Smooth muscle cell (in vitro differentiated cells): ENCODE measurements around the gene CSAG1. TPM values are rescaled to one million over a fixed set of nuclear protein-coding genes. Genes with fewer than 3 reads are reported as not detected.
"Not testable (repeated sequence)": the region's sequence is repeated elsewhere in the genome, so short reads cannot be mapped to it uniquely, and the experiment has no call there.

Experiments
- DNase-seq: peaks from one replicate; lab custom pipeline; 2025; ENCODE audit not compliant: unreplicated experiment; lab: John Stamatoyannopoulos, UW
- H2AFZ ChIP-seq: fragments of 200-600 bp; sonication (generic); 2 replicates; pipeline ENCODE4 v1.6.0; 2016; ENCODE audit warnings: antibody characterized with exemption, low read depth, mild to moderate bottlenecking
- H3F3A ChIP-seq: fragments of 200-600 bp; sonication (generic); 2 replicates; pipeline ENCODE4 v1.6.0; 2017; ENCODE audit warnings: antibody characterized with exemption, low read depth
- H3K27ac ChIP-seq: fragments of 200-600 bp; sonication (generic); 2 replicates; pipeline ENCODE4 v1.5.1; 2016; ENCODE audit warnings: low read depth, mild to moderate bottlenecking
- H3K27me3 ChIP-seq: fragments of 200-600 bp; sonication (generic); 2 replicates; pipeline ENCODE4 v1.6.1; 2016; ENCODE audit warnings: low read depth, mild to moderate bottlenecking
- H3K36me3 ChIP-seq: fragments of 200-600 bp; sonication (generic); 2 replicates; pipeline ENCODE4 v1.5.1; 2016; ENCODE audit warnings: low read depth
- H3K4me1 ChIP-seq: fragments of 200-600 bp; sonication (generic); 2 replicates; pipeline ENCODE4 v1.5.1; 2016; ENCODE audit warnings: low read depth
- H3K4me2 ChIP-seq: fragments of 200-600 bp; sonication (generic); 2 replicates; pipeline ENCODE4 v1.6.0; 2016; ENCODE audit warnings: mild to moderate bottlenecking
- H3K4me3 ChIP-seq: fragments of 200-600 bp; sonication (generic); 2 replicates; pipeline ENCODE4 v1.5.1; 2016; ENCODE audit warnings: mild to moderate bottlenecking
- H3K79me2 ChIP-seq: fragments of 200-600 bp; sonication (generic); 2 replicates; pipeline ENCODE4 v1.6.0; 2016; ENCODE audit warnings: low read depth, mild to moderate bottlenecking
- H3K9ac ChIP-seq: fragments of 200-600 bp; sonication (generic); 2 replicates; pipeline ENCODE4 v1.6.0; 2016; ENCODE audit warnings: low read depth
- H3K9me3 ChIP-seq: fragments of 200-600 bp; sonication (generic); replicated peaks from 2 replicates; pipeline ENCODE4 v1.5.1; 2016; ENCODE audit warnings: low read depth
- H4K20me1 ChIP-seq: fragments of 200-600 bp; sonication (generic); 2 replicates; pipeline ENCODE4 v1.6.0; 2016; ENCODE audit warnings: low read depth
- WGBS: methylation state at CpG from one replicate; pipeline ENCODE4 v1.1.7; 2016; ENCODE audit warnings: low lambda C conversion rate; 5-methylcytosine and 5-hydroxymethylcytosine counted together
- polyA plus RNA-seq: library from polyadenylated mRNA; unstranded; fragments of >200 nt; fragmentation: Nextera tagmentation; extraction: Ambion mirVana; gene quantifications from 2 replicates; pipeline ENCODE4 v1.2.1, GENCODE V29; 2016
- total RNA-seq: library from RNA; depleted of rRNA; stranded (reverse); fragments of >200 nt; gene quantifications from 2 replicates; pipeline ENCODE4 v1.2.3, GENCODE V29; 2014

The CSAG1 gene
- total and polyA plus RNA-seq, 2 experiments from 2014 or later, result not detected

DNA sequence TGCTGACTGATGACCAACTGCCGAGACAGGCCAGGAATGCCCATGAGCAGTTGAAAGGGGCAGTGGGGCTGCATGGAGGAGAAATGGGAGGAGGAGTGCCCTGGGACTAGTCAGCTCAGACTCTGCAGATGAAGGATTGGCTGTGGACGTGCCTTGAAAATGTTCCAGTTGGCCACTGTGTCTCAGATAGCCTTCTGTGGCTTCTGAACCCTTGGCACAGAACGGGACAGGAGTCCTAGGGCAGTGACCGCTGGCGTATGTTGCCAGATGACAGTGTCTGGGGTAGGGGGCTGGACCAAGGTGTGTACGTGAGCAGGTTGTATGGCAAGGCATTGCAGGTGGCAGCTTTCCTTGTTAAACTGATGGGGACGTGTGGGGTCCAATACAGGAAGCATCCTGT is 27.0 kb downstream of the CSAG1 start:
- not testable (repeated sequence) for H3K79me2 ChIP-seq, DNase-seq, H3K4me2 ChIP-seq, H3K27me3 ChIP-seq, H3K9me3 ChIP-seq, H3K4me1 ChIP-seq, H3K36me3 ChIP-seq, H3F3A ChIP-seq, H3K9ac ChIP-seq, H4K20me1 ChIP-seq, H2AFZ ChIP-seq, H3K4me3 ChIP-seq, H3K27ac ChIP-seq
- 90% methylated on average over 4 of the region's 7 CpGs for WGBS

- H3K27ac ChIP-seq, H4K20me1 ChIP-seq, H3K27me3 ChIP-seq, H3F3A ChIP-seq, H3K9ac ChIP-seq, H3K79me2 ChIP-seq, H3K4me2 ChIP-seq, DNase-seq, H3K9me3 ChIP-seq, H2AFZ ChIP-seq, H3K4me3 ChIP-seq, H3K4me1 ChIP-seq, H3K36me3 ChIP-seq: not testable (repeated sequence)
- WGBS, result 84% methylated on average over 4 of the region's 5 CpGs
These were observed 33.1 kb downstream of the CSAG1 start for GRCh38 chrX:152700390-152700789.

GRCh38 chrX:152697952-152698931 is 35.3 kb downstream of the CSAG1 start, which contains the start of gene MAGEA3:
TSS of gene MAGEA3 (plus strand) at chrX:152698794. CDS start at chrX:152700833, 2,039 bp downstream.
- no CpG with 5 or more reads among the region's 34 CpGs for WGBS
- not testable (repeated sequence) for H3K79me2 ChIP-seq, H3K27ac ChIP-seq, H3K36me3 ChIP-seq, H3K27me3 ChIP-seq, H3K9me3 ChIP-seq, H2AFZ ChIP-seq, H3K9ac ChIP-seq, DNase-seq, H3K4me2 ChIP-seq, H3K4me3 ChIP-seq, H3K4me1 ChIP-seq, H3F3A ChIP-seq, H4K20me1 ChIP-seq

DNA sequence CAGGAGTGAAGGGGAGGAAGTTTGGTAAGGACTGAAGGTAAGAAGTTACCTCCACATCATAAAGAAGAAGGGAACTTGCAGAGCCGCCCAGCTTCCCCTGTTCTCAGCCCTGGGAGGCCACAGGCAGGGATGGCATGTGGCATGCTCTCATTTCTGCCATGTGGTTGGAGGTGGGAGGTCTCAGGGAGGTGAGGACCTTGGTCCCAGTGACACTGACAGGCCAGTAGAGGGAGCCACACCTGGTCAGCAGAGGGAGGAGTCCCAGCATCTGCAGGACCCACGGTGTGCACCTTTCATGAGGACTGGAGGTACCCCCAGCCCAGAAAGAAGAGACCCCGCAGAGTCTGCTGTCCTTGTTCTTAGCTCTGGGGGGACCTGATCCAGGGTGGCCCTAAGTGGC is 52.5 kb downstream of the CSAG1 start:
- H3K4me1 ChIP-seq, H3K9ac ChIP-seq, H3K4me2 ChIP-seq, H3K79me2 ChIP-seq, H3K9me3 ChIP-seq, H3K27ac ChIP-seq, H3K4me3 ChIP-seq, DNase-seq, H3F3A ChIP-seq, H3K36me3 ChIP-seq, H4K20me1 ChIP-seq, H2AFZ ChIP-seq, H3K27me3 ChIP-seq: not testable (repeated sequence)
- no CpG with 5 or more reads among the region's 3 CpGs for WGBS

Other genes with a start within 250 kb of the CSAG1 start
- 2.6 and 2.7 TPM in 2 replicates for gene GABRQ, start 95.8 kb downstream of the CSAG1 start, total RNA-seq
- gene GABRQ, start 95.8 kb downstream of the CSAG1 start, polyA plus RNA-seq, result 1.3 and 1.7 TPM in 2 replicates
- not detected in 2 replicates for gene MAGEA3, start 34.9 kb downstream of the CSAG1 start, total RNA-seq
- not detected in 2 replicates for gene MAGEA3, start 34.9 kb downstream of the CSAG1 start, polyA plus RNA-seq
- not detected in 2 replicates for gene CSAG2, start 24.4 kb downstream of the CSAG1 start, total RNA-seq
- not detected in 2 replicates for gene CSAG2, start 24.4 kb downstream of the CSAG1 start, polyA plus RNA-seq
- gene MAGEA2B, start 19.1 kb downstream of the CSAG1 start, total RNA-seq, result not detected in 2 replicates
- 0.54 TPM in 1 of 2 replicates, not detected in the other for gene MAGEA2B, start 19.1 kb downstream of the CSAG1 start, polyA plus RNA-seq
- gene MAGEA12, start within 50 bp of the CSAG1 start, total RNA-seq, result not detected in 2 replicates
- not detected in 2 replicates for gene MAGEA12, start within 50 bp of the CSAG1 start, polyA plus RNA-seq
- not detected in 2 replicates for gene MAGEA2, start 20.1 kb upstream of the CSAG1 start, total RNA-seq
- gene MAGEA2, start 20.1 kb upstream of the CSAG1 start, polyA plus RNA-seq, result not detected in 2 replicates
- not detected in 2 replicates for gene CSAG3, start 25.5 kb upstream of the CSAG1 start, total RNA-seq
- gene CSAG3, start 25.5 kb upstream of the CSAG1 start, polyA plus RNA-seq, result 0.32 TPM in 1 of 2 replicates, not detected in the other
- not detected in 2 replicates for gene MAGEA6, start 36.0 kb upstream of the CSAG1 start, total RNA-seq
- not detected in 2 replicates for gene MAGEA6, start 36.0 kb upstream of the CSAG1 start, polyA plus RNA-seq
- gene CETN2, start 97.0 kb upstream of the CSAG1 start, total RNA-seq, result 58.3 and 62.1 TPM in 2 replicates
- 42.9 and 60.7 TPM in 2 replicates for gene CETN2, start 97.0 kb upstream of the CSAG1 start, polyA plus RNA-seq
- 20.5 and 20.9 TPM in 2 replicates for gene NSDHL, start 97.3 kb upstream of the CSAG1 start, total RNA-seq
- 34.1 and 36.4 TPM in 2 replicates for gene NSDHL, start 97.3 kb upstream of the CSAG1 start, polyA plus RNA-seq
- 11.8 and 12.3 TPM in 2 replicates for gene ZNF185, start 164.3 kb upstream of the CSAG1 start, total RNA-seq
- gene ZNF185, start 164.3 kb upstream of the CSAG1 start, polyA plus RNA-seq, result 7.2 and 17.5 TPM in 2 replicates